HL-60 (cell line): ENCODE data around the gene CACNG6.

Experiments used
- DNase-seq, 2 experiments: peaks; one replicate each; pipeline ENCODE4 v3.0.0-alpha.2; 2010 to 2020; ENCODE audit warnings: low read depth in 1 of 2, low spot score in 1 of 2
- H3K27ac ChIP-seq: fragments of 250-450 bp; sonication (Bioruptor Pico); replicated peaks from 2 replicates; pipeline ENCODE4 v1.5.1; 2020; ENCODE audit warnings: mild to moderate bottlenecking, moderate library complexity
- H3K27me3 ChIP-seq: fragments of 250-450 bp; sonication (Bioruptor Pico); 2 replicates; pipeline ENCODE4 v1.5.1; 2021; ENCODE audit warnings: mild to moderate bottlenecking, moderate library complexity; ENCODE audit not compliant: insufficient read depth, poor library complexity, severe bottlenecking
- H3K4me3 ChIP-seq: replicated peaks from 2 replicates; pipeline ENCODE4 v1.5.1; 2011; ENCODE audit warnings: mild to moderate bottlenecking, control low read depth, low read length; ENCODE audit not compliant: insufficient read depth
- CTCF ChIP-seq: IDR thresholded peaks from one replicate; pipeline ENCODE4 v1.5.1; 2011; ENCODE audit warnings: low read length, control low read depth, inconsistent platforms; ENCODE audit not compliant: insufficient read depth
- GABPA ChIP-seq: IDR thresholded peaks from 2 replicates; pipeline ENCODE4 v1.6.1; 2012; ENCODE audit warnings: low read depth
- POLR2AphosphoS5 ChIP-seq: IDR thresholded peaks from 2 replicates; pipeline ENCODE4 v1.6.1; 2012; ENCODE audit warnings: low read depth
- REST ChIP-seq: IDR thresholded peaks from 2 replicates; pipeline ENCODE4 v1.6.1; 2012; ENCODE audit warnings: low read depth; ENCODE audit not compliant: insufficient replicate concordance
- SPI1 ChIP-seq: IDR thresholded peaks from 2 replicates; pipeline ENCODE4 v1.6.1; 2012; ENCODE audit warnings: low read depth, mild to moderate bottlenecking, borderline replicate concordance

CACNG6 gene

GRCh38 chr19:54042989-54043388, 51.6 kb downstream of the CACNG6 start:
- H3K4me3 ChIP-seq: no peak overlapping the region
- TF ChIP-seq POLR2AphosphoS5 (no peak), REST (no peak), GABPA (no peak), SPI1 (no peak), CTCF (no peak)
- no peaks in the 10 kb centered on the region for H3K27me3 ChIP-seq
- no peak overlapping the region for H3K27ac ChIP-seq
- DNase-seq: no peak

GRCh38 chr19:54045771-54046170, 54.3 kb downstream of the CACNG6 start:
- TF ChIP-seq SPI1: no peak
- no peak for TF ChIP-seq POLR2AphosphoS5
- TF ChIP-seq GABPA: no peak
- TF ChIP-seq REST: no peak
- no peak for TF ChIP-seq CTCF
- Histone ChIP-seq H3K27me3 (no peaks in the 10 kb centered on the region), H3K4me3 (no peak overlapping the region), H3K27ac (no peak overlapping the region)
- DNase-seq: no peak

- no peak for TF ChIP-seq GABPA
- TF ChIP-seq CTCF: no peak
- TF ChIP-seq SPI1: no peak
- no peak for TF ChIP-seq REST
- TF ChIP-seq POLR2AphosphoS5: no peak
- Histone ChIP-seq H3K27ac (no peak overlapping the region), H3K27me3 (no peaks in the 10 kb centered on the region), H3K4me3 (no peak overlapping the region)
- peak in 1 of 2 experiments; percentile 66 for DNase-seq
Measured at GRCh38 chr19:54047616-54048015, 56.2 kb downstream of the CACNG6 start.
